Panc1 (cell line): ENCODE data around the gene GABRD.

Source experiments
- POLR2AphosphoS5 ChIP-seq: IDR thresholded peaks from 2 replicates; pipeline ENCODE4 v1.6.1; 2012; ENCODE audit warnings: mild to moderate bottlenecking, low read depth, low read length, moderate library complexity
- TF ChIP-seq, protein P1 (sequence below): fragments of 450-650 bp; IDR thresholded peaks from 2 replicates; pipeline ENCODE4 v1.5.1; 2017; ENCODE audit warnings: mild to moderate bottlenecking

DNA sequence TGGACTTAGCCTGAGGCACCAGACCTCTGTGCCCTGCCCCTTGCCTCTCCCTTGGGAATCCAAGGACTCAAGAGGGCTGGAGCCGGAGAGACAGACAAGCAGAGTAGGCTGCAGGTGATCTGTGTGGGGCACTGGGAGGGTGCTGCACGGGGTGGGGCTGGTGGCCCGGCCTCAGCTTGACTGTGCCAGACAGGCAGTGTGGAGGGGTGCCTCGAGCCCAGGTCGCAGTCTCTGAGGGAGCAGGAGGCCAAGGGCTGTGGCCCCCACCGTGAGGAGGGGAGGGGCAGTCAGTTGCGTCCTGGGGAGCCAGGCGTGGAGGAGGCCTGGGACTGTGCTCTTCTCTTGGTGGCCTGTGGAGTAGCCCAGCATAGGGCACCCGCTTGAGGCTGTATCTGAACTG is 4.0 kb downstream of the GABRD start:
- TF ChIP-seq, protein P1, sequence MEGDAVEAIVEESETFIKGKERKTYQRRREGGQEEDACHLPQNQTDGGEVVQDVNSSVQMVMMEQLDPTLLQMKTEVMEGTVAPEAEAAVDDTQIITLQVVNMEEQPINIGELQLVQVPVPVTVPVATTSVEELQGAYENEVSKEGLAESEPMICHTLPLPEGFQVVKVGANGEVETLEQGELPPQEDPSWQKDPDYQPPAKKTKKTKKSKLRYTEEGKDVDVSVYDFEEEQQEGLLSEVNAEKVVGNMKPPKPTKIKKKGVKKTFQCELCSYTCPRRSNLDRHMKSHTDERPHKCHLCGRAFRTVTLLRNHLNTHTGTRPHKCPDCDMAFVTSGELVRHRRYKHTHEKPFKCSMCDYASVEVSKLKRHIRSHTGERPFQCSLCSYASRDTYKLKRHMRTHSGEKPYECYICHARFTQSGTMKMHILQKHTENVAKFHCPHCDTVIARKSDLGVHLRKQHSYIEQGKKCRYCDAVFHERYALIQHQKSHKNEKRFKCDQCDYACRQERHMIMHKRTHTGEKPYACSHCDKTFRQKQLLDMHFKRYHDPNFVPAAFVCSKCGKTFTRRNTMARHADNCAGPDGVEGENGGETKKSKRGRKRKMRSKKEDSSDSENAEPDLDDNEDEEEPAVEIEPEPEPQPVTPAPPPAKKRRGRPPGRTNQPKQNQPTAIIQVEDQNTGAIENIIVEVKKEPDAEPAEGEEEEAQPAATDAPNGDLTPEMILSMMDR: no peak
- no peak for TF ChIP-seq POLR2AphosphoS5
